H1 (cell line): ENCODE data around the gene SAG. TPM values are rescaled to one million over a fixed set of nuclear protein-coding genes. Genes with fewer than 3 reads are reported as not detected.

Experiments used
- CTCF ChIA-PET: fragments of 300-600 bp; sonication (Branson Sonifier 250); formaldehyde crosslinking; loops from one replicate; lab custom pipeline; 2021; ENCODE audit not compliant: partially characterized antibody; lab: Charles Lee
- POLR2A ChIA-PET: fragments of 300-600 bp; sonication (Branson Sonifier 250); formaldehyde crosslinking; loops from one replicate; lab custom pipeline; 2021; ENCODE audit warnings: inconsistent platforms; ENCODE audit not compliant: partially characterized antibody; lab: Charles Lee
- DNase-seq, 2 experiments: peaks; one replicate each; pipeline versions ENCODE4 v3.0.0 to v3.0.0-alpha.2; 2010 to 2022; ENCODE audit warnings: low spot score in 2 of 2, low read depth in 1 of 2, mixed read lengths in 1 of 2
- FAIRE-seq: peaks from 2 replicates; lab custom pipeline; 2011; peaks lifted over from hg19 to GRCh38; lab: Jason Lieb, UNC
- H2AFZ ChIP-seq: 2 replicates; pipeline ENCODE4 v1.8.1; 2012; ENCODE audit warnings: low read length, inconsistent platforms
- H2AK5ac ChIP-seq: 2 replicates; pipeline ENCODE4 v1.6.1; 2013; ENCODE audit warnings: low read depth, low read length
- H2BK120ac ChIP-seq: replicated peaks from 2 replicates; pipeline ENCODE3; 2013; ENCODE audit warnings: low read depth, low read length, inconsistent platforms
- H2BK12ac ChIP-seq: 2 replicates; pipeline ENCODE4 v1.6.1; 2013; ENCODE audit warnings: low read depth, low read length
- H2BK15ac ChIP-seq: 2 replicates; pipeline ENCODE4 v1.6.1; 2013; ENCODE audit warnings: low read length
- H2BK20ac ChIP-seq: 2 replicates; pipeline ENCODE4 v1.6.1; 2013; ENCODE audit warnings: low read length
- H2BK5ac ChIP-seq: 2 replicates; pipeline ENCODE4 v1.6.1; 2013; ENCODE audit warnings: low read depth, low read length
- H3K14ac ChIP-seq: 2 replicates; pipeline ENCODE4 v1.6.1; 2013; ENCODE audit warnings: inconsistent platforms; ENCODE audit not compliant: insufficient read length
- H3K18ac ChIP-seq: 2 replicates; pipeline ENCODE4 v1.6.1; 2013; ENCODE audit warnings: low read length; ENCODE audit errors: extremely low read depth
- H3K23ac ChIP-seq: 2 replicates; pipeline ENCODE4 v1.6.1; 2013; ENCODE audit warnings: inconsistent platforms; ENCODE audit not compliant: insufficient read length
- H3K23me2 ChIP-seq: 2 replicates; pipeline ENCODE4 v1.6.1; 2013; ENCODE audit warnings: low read depth, low read length
- H3K27ac ChIP-seq: 2 replicates; pipeline ENCODE4 v1.6.1; 2011; ENCODE audit warnings: low read depth, low read length, inconsistent platforms
- H3K27me3 ChIP-seq, 4 experiments: replicated peaks in 1 of 4; 1 replicate in 1 of 4; 2 replicates in 3 of 4; pipeline versions ENCODE4 v1.6.1 to v1.8.1; 2011 to 2013; ENCODE audit warnings: low read length in 3 of 4, mild to moderate bottlenecking in 3 of 4, inconsistent platforms in 2 of 4, mixed read lengths in 2 of 4, moderate library complexity in 1 of 4; ENCODE audit not compliant: control insufficient read depth in 3 of 4, insufficient read depth in 3 of 4; ENCODE audit errors: extremely low read depth in 1 of 4
- H3K36me3 ChIP-seq, 4 experiments: 2 replicates each; pipeline versions ENCODE4 v1.6.1 to v1.8.1; 2011 to 2013; ENCODE audit warnings: mild to moderate bottlenecking in 4 of 4, low read length in 3 of 4, moderate library complexity in 2 of 4, control low read depth in 1 of 4, inconsistent platforms in 1 of 4; ENCODE audit not compliant: insufficient read depth in 4 of 4, control insufficient read depth in 2 of 4
- H3K4ac ChIP-seq: replicated peaks from 2 replicates; pipeline ENCODE3; 2013; ENCODE audit warnings: low read length, low read depth, mixed read lengths, inconsistent platforms; ENCODE audit not compliant: insufficient read length
- H3K4me1 ChIP-seq, 4 experiments: replicated peaks in 1 of 4; 1 replicate in 1 of 4; 2 replicates in 3 of 4; pipeline versions ENCODE4 v1.6.1 to v1.8.1; 2011 to 2013; ENCODE audit warnings: low read length in 3 of 4, inconsistent platforms in 2 of 4, mixed read lengths in 1 of 4; ENCODE audit not compliant: insufficient read depth in 4 of 4, control insufficient read depth in 3 of 4
- H3K4me2 ChIP-seq, 2 experiments: 2 replicates each; pipeline versions ENCODE4 v1.6.1 to v1.8.1; 2011 to 2013; ENCODE audit warnings: low read depth in 2 of 2, low read length in 2 of 2, control low read depth in 1 of 2, inconsistent platforms in 1 of 2, mild to moderate bottlenecking in 1 of 2; ENCODE audit not compliant: insufficient read depth in 1 of 2
- H3K4me3 ChIP-seq, 4 experiments: fragments of 200-600, 300-600 bp in 1 of 4; sonication (generic), shearing (Covaris generic), sonication (Bioruptor Twin) in 1 of 4; 2 replicates each; pipeline versions ENCODE4 v1.5.1 to v1.8.1; 2011 to 2016; ENCODE audit warnings: low read length in 4 of 4, low read depth in 3 of 4, control low read depth in 2 of 4, inconsistent platforms in 2 of 4, mild to moderate bottlenecking in 2 of 4, mixed read lengths in 1 of 4, moderate library complexity in 1 of 4; ENCODE audit not compliant: insufficient read depth in 2 of 4; ENCODE audit errors: extremely low read depth in 1 of 4
- H3K56ac ChIP-seq: replicated peaks from 2 replicates; pipeline ENCODE3; 2013; ENCODE audit warnings: low read depth, mild to moderate bottlenecking, mixed read lengths, low read length, inconsistent platforms; ENCODE audit not compliant: insufficient read length
- H3K79me1 ChIP-seq: 2 replicates; pipeline ENCODE4 v1.6.1; 2013; ENCODE audit warnings: low read depth, low read length, control low read depth
- H3K79me2 ChIP-seq, 2 experiments: 2 replicates each; pipeline versions ENCODE4 v1.6.1 to v1.8.1; 2012 to 2013; ENCODE audit warnings: low read length in 2 of 2, mild to moderate bottlenecking in 2 of 2, inconsistent platforms in 1 of 2; ENCODE audit not compliant: insufficient read depth in 2 of 2, control insufficient read depth in 1 of 2
- H3K9ac ChIP-seq, 4 experiments: replicated peaks in 1 of 4; 1 replicate in 1 of 4; 2 replicates in 3 of 4; pipeline versions ENCODE4 v1.6.1 to v1.8.1; 2011 to 2013; ENCODE audit warnings: low read depth in 3 of 4, low read length in 3 of 4, control low read depth in 2 of 4, mild to moderate bottlenecking in 2 of 4, moderate library complexity in 2 of 4, inconsistent platforms in 1 of 4; ENCODE audit errors: extremely low read depth in 1 of 4
- H3K9me3 ChIP-seq, 2 experiments: 2 replicates each; pipeline versions ENCODE4 v1.6.1 to v1.8.1; 2012 to 2013; ENCODE audit warnings: mild to moderate bottlenecking in 2 of 2, moderate library complexity in 2 of 2, control low read depth in 1 of 2, inconsistent platforms in 1 of 2, low read depth in 1 of 2, low read length in 1 of 2, mixed read lengths in 1 of 2; ENCODE audit not compliant: insufficient read depth in 2 of 2
- H4K20me1 ChIP-seq, 2 experiments: replicated peaks in 1 of 2; 2 replicates each; pipeline versions ENCODE3 to v1.8.1; 2011 to 2013; ENCODE audit warnings: inconsistent platforms in 2 of 2, low read length in 2 of 2, mild to moderate bottlenecking in 1 of 2; ENCODE audit not compliant: insufficient read depth in 2 of 2, control insufficient read depth in 1 of 2
- H4K5ac ChIP-seq: 2 replicates; pipeline ENCODE4 v1.6.1; 2013; ENCODE audit warnings: low read length, low read depth, mixed read lengths, inconsistent platforms; ENCODE audit not compliant: insufficient read length
- H4K8ac ChIP-seq: 2 replicates; pipeline ENCODE4 v1.8.0; 2013; ENCODE audit warnings: mild to moderate bottlenecking, moderate library complexity, low read length, inconsistent platforms; ENCODE audit not compliant: insufficient read depth; ENCODE audit errors: extremely low read depth
- H4K91ac ChIP-seq: replicated peaks from 2 replicates; pipeline ENCODE3; 2013; ENCODE audit warnings: low read length, mixed read lengths, inconsistent platforms; ENCODE audit not compliant: insufficient read length
- MAFK ChIP-seq: IDR thresholded peaks from 2 replicates; pipeline ENCODE4 v1.6.1; 2012; ENCODE audit warnings: low read depth, mild to moderate bottlenecking, improper control_type of control experiment, low read length
- WGBS, 2 experiments: shearing (Covaris generic) in 1 of 2; methylation state at CpG; one replicate each; pipeline versions ENCODE4 v1.1.6 to v1.1.7; 2013 to 2015; ENCODE audit warnings: low lambda C conversion rate in 2 of 2, mixed read lengths in 2 of 2, inconsistent platforms in 1 of 2, low coverage in 1 of 2, missing lambda C conversion rate in 1 of 2; ENCODE audit not compliant: insufficient replicate concordance in 2 of 2, insufficient coverage in 1 of 2, insufficient read length in 1 of 2; ENCODE audit errors: extremely low coverage in 1 of 2, missing lambda C conversion rate in 1 of 2; 5-methylcytosine and 5-hydroxymethylcytosine counted together
- polyA plus RNA-seq, 7 experiments: library from polyadenylated mRNA; depleted of rRNA in 3 of 7; stranded (reverse) in 5 of 7; unstranded in 2 of 7; fragments of >200 nt in 5 of 7; fragments of 200-250 nt in 2 of 7; gene quantifications; 1 replicate in 5 of 7; 2 replicates in 1 of 7; 4 replicates in 1 of 7; pipeline versions ENCODE4 v1.2.1 to v1.2.3, GENCODE V29; 2011 to 2013; ENCODE audit warnings: missing spikeins in 2 of 7, mixed read lengths in 2 of 7
- total RNA-seq: library from RNA; stranded (reverse); fragmentation: NEBNext Ultra II Directional; extraction: Animal tissue kit (Norgen Biotek cat#: 25700); gene quantifications from 2 replicates; pipeline ENCODE4 v1.2.1, GENCODE V29; 2021
- TF ChIP-seq, protein P1 (sequence below): IDR thresholded peaks from 2 replicates; pipeline ENCODE4 v1.6.1; 2012; ENCODE audit warnings: inconsistent platforms

The SAG gene
- total and polyA plus RNA-seq, 2 of the 8 experiments (the other 6 are each of a cell fraction or from before 2014, with no cell fraction given), result not detected

DNA sequence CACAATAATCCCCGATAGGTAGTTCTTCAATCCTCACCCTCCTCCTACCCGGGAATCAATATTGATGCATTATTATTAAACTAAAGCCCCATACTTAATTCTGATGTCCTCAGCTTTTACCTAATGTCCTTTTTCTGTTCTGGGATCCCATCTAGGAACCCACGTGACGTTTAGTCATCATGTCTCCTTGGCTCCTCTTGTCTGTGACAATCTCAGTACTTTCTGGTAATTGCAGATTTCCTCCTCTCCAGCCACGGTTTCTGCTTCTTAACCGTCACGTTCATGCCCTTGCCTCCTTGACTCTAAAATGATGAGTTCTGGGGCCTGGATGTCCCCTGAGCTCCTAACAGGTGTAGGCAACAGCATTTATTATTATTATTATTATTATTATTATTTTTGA is 43.8 kb downstream of the SAG start:
- H4K5ac ChIP-seq, result no peak overlapping the region
- H3K4me2 ChIP-seq, result no peak overlapping the region
- H4K8ac ChIP-seq, result no peak overlapping the region
- H3K23me2 ChIP-seq, result peaks cover 11% of the 10 kb centered on the region
- DNase-seq (no peak), FAIRE-seq (no peak)
- H3K4me1 ChIP-seq, result peaks cover 0 to 5% (median 4%) of the 10 kb centered on the region in 4 experiments; a peak in 4 of 7 replicates
- H2BK20ac ChIP-seq, result no peak overlapping the region
- H3K18ac ChIP-seq, result no peak overlapping the region
- H3K9me3 ChIP-seq, result peaks cover 0 to 7% of the 10 kb centered on the region in 2 experiments; a peak in 1 of 4 replicates
- peaks cover 0 to 9% of the 10 kb centered on the region in 2 experiments; a peak in 1 of 4 replicates for H3K79me2 ChIP-seq
- no peak overlapping the region for H3K4ac ChIP-seq
- POLR2A ChIA-PET, result no interaction called here
- H3K27ac ChIP-seq, result no peak overlapping the region
- 93% methylated on average over 7 of the region's 7 CpGs; no CpG with 5 or more reads in 1 of the 2 experiments for WGBS, 2 experiments
- no peak overlapping the region for H2BK5ac ChIP-seq
- H3K14ac ChIP-seq, result no peak overlapping the region
- no peaks in the 10 kb centered on the region for H3K36me3 ChIP-seq
- H2AFZ ChIP-seq, result no peak overlapping the region
- no peak overlapping the region for H4K91ac ChIP-seq
- CTCF ChIA-PET, result no interaction called here
- no peak overlapping the region for H3K56ac ChIP-seq
- H2BK12ac ChIP-seq, result no peak overlapping the region
- no peak overlapping the region for H3K4me3 ChIP-seq
- no peak overlapping the region for H2BK15ac ChIP-seq
- H3K23ac ChIP-seq, result no peak overlapping the region
- no peak overlapping the region for H2BK120ac ChIP-seq
- H3K9ac ChIP-seq, result no peak overlapping the region
- no peak for TF ChIP-seq MAFK
- TF ChIP-seq, protein P1, sequence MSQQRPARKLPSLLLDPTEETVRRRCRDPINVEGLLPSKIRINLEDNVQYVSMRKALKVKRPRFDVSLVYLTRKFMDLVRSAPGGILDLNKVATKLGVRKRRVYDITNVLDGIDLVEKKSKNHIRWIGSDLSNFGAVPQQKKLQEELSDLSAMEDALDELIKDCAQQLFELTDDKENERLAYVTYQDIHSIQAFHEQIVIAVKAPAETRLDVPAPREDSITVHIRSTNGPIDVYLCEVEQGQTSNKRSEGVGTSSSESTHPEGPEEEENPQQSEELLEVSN, result no peak
- TF ChIP-seq, all 59 proteins: peak for 0
- Histone ChIP-seq H3K27me3 (peaks cover 0 to 28% (median 15%) of the 10 kb centered on the region in 4 experiments; a peak in 5 of 7 replicates), H3K79me1 (peaks cover 3% of the 10 kb centered on the region; the same call in 1 of the 2 replicates), H4K20me1 (peaks cover 8 to 11% of the 10 kb centered on the region in 2 experiments), H2AK5ac (no peak overlapping the region)
